Medulla oblongata (tissue), 1 donor: ENCODE results near the gene TKTL2.

ENCODE experiments used
- DNase-seq: peaks from one replicate; pipeline ENCODE4 v3.0.0-alpha.2; 2015; ENCODE audit errors: extremely low spot score

TKTL2 gene

GRCh38 chr4:163473576-163473975 lies at the start of gene TKTL2:
Gene TKTL2 (minus strand): TSS chr4:163473754. CDS start chr4:163473734, 20 bp downstream.
- no peak for DNase-seq

- no peak for DNase-seq
These were observed 41.6 kb upstream of the TKTL2 start for GRCh38 chr4:163515198-163515597.

GRCh38 chr4:163505374-163505773 lies 31.8 kb upstream of the TKTL2 start:
- DNase-seq = no peak

GRCh38 chr4:163500586-163500985 lies 27.0 kb upstream of the TKTL2 start:
- DNase-seq = no peak

GRCh38 chr4:163495900-163496299 lies 22.3 kb upstream of the TKTL2 start:
- no peak for DNase-seq

- DNase-seq = peak; percentile 84
These were observed 21.0 kb upstream of the TKTL2 start, which contains the start of gene TMA16 for GRCh38 chr4:163494360-163495241. Gene TMA16 (plus strand): TSS chr4:163494690. CDS start chr4:163494802, 112 bp downstream.

- peak; percentile 40 for DNase-seq
These were observed 20.2 kb upstream of the TKTL2 start for GRCh38 chr4:163493643-163494359.

- peak; percentile 40 for DNase-seq
These were observed 19.5 kb upstream of the TKTL2 start for GRCh38 chr4:163492951-163493504.

GRCh38 chr4:163489929-163490328 lies 16.4 kb upstream of the TKTL2 start:
- DNase-seq = no peak

- no peak for DNase-seq
These were observed 12.8 kb upstream of the TKTL2 start for GRCh38 chr4:163486321-163486720.

- no peak for DNase-seq
These were observed 12.0 kb upstream of the TKTL2 start for GRCh38 chr4:163485589-163485988.

- DNase-seq = peak; percentile 71
These were observed 11.4 kb upstream of the TKTL2 start for GRCh38 chr4:163484906-163485305.

GRCh38 chr4:163482190-163482589 lies 8.6 kb upstream of the TKTL2 start:
- DNase-seq = peak; percentile 52

GRCh38 chr4:163476761-163477438 lies 3.3 kb upstream of the TKTL2 start:
- no peak for DNase-seq

- no peak for DNase-seq
These were observed 473 bp upstream of the TKTL2 start for GRCh38 chr4:163474027-163474426.

- no peak for DNase-seq
These were observed 424 bp downstream of the TKTL2 start for GRCh38 chr4:163473130-163473529.

GRCh38 chr4:163470391-163470790 lies 3.2 kb downstream of the TKTL2 start:
- no peak for DNase-seq

GRCh38 chr4:163467082-163467770 lies 6.3 kb downstream of the TKTL2 start:
- DNase-seq = no peak

GRCh38 chr4:163462556-163462955 lies 11.0 kb downstream of the TKTL2 start:
- DNase-seq = no peak

- DNase-seq = no peak
These were observed 24.9 kb downstream of the TKTL2 start for GRCh38 chr4:163448540-163449203.

- no peak for DNase-seq
These were observed 26.1 kb downstream of the TKTL2 start for GRCh38 chr4:163447481-163447880.
